ENCODE data around the gene DCAF4.

GRCh38 chr14:72952171-72952570, 25.9 kb downstream of the DCAF4 start:
- TF ChIP-seq CTCF (conservative IDR thresholded peaks at IDR 0.05 in 1 of 2, IDR thresholded peaks at IDR 0.05 in 1 of 2; ENCODE audit: low read depth in 1 of 2, low read length in 2 of 2), result no peak
- no peak for TF ChIP-seq EZH2 (IDR thresholded peaks at IDR 0.05; ENCODE audit: low read length, missing control alignments)
